Bone marrow (tissue), 2 donors: ENCODE data around the gene STRADA.
A peak's percentile ranks its signal among the peaks of the same experiment; 100 is the strongest.

Source experiments
- DNase-seq, 2 donors: peaks; one replicate each; lab custom pipeline; 2025; lab: John Stamatoyannopoulos, UW

The STRADA gene

DNA sequence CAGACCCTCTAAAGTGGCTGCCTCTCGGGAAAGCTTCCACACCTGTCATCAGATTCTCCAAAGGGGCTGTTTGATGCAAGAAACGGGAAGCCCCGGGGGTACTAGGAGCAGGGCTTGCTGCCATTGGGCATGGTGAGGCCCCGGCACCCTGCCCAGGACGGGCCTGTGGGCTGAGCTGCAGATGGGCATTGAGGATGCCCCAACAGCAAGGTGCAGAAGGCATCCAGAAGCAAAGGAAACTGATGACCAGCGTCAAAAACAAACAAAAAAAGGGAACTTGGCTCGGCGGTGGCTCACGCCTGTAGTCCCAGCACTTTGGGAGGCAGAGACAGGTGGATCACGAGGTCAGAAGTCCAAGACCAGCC is 40.2 kb downstream of the STRADA start:
- no peak for DNase-seq

DNA sequence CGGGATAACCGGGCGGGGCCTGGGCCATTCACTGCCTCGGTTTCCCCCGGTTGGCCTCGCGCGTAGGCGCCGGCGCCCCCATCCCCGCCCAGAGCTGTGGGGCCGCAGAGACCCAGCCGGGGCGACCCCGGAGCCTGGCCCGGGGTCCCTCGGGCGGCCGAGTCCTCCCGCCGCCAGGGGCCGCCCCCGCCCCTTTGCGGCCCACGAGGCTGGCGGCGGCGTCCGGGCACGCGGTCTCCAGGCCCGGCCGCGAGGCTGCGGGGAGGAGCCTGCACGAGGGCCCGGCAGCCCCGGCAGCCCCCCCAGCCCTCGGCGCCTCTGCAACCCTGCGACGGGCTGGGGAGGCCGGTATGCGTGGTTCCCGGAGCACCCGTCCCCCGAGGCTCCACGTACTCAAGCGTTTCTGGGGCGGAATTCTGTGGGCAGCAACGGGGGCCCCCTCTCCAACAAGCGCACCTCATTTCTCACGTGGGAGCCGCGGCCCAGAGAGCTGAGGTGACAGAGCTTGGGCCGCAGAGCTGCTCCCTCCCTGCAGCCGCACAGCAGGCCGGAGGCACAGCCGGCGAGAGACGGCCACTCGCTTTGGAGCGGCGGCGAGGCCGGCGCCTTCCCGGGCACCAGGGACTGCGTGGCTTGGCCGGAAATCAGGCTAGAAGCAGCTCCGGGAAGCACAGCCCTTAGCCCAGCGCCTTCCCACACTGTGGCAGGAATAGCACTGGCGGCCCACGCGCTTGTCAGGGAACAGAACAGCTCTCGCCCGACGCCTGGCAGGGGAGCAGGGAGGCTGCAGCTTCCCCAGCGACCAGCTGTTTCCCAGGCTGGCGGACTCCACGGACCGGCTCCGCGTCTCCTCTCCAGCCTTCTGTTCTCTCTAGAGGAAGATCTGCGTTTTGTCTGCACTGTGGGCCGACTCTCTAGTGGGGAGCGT is 40.8 kb downstream of the STRADA start:
- no peak for DNase-seq

DNA sequence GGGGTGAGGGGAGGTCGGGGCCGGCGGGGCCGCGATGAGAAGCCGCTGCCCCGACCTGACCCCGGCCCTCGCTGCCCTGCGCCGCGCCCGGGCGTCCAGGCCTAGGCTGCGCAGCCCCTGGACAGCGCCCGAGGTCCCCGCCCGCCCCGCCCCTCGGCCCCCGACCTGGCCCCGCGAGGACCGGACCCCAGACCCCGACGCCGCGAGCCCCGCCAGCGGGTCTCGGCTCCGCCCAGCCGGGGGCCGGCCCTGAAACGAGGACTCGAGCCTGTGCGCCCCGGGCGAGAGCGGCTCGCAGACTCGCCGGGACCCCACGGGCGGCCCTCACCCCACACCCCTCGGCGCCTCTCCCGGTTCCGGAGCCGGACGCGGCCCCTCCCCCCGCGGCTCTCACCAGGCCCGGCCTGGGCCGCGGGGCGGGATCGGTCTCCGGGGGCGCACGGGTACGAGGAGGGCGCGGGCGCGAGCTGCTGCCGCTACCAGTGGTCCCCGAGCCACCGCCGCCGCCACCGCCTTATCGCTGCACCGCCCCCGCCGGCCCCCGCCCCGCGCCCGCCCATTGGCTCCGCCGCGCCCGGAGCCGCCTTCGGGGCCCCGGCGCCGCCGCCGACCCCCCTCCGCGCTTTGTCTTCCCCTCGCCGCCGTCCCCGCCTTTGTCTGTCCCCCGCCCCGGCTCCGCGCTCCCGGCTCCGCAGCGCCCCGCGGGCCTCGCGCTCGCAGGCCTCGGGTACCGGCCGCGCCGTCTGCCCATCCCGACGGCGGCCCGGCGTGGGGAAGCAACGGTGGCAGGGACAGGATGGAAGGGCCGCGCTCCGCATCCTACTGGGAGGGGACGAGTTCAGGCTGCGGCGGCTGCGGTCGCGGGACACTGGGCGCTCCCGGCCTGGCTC is 41.7 kb downstream of the STRADA start, which contains the start of gene LIMD2:
LIMD2 (minus strand) TSS at position 488 of the 890 bp plus-strand sequence. CDS start 827 bp downstream, outside the sequence.
- DNase-seq = peak; percentile 12 to 66

DNA sequence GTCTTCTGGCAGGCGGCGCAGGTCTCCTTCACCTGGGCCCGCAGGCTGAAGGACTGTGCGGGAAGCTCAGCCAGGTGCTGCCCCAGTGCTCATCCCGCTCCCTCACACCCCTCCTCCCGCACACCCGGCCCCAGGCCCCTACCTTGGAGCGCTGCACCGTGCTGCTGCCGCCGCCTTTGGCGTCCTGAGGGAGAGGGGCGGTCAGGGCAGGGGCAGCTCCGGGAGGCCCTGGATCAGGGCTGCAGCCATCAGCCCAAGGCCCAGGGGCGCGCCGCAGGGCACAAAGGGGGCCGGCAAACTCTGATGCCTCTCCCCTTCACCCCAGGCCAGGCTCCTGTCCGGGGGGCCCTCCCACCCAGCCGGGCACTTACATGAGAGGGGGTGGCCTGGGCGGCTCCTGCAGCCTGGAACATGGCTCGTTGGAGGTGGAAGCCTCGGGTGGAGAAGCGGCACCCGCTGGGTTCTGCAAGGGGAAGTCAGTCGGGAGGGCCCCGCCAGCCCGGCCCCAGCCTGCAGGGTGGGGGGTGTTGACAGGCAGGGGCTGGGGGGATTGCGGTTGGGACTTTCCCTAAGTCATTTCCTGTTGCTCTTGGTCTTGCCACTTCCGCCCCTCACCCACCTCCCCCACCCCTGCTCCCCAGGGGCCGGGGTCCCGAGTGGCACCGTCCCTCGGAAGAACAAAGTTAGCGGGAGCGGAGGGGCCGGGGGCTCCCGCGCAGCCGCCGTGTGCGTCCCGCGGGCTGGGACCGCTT is 42.5 kb downstream of the STRADA start:
- DNase-seq = peak; percentile 51 to 93

DNA sequence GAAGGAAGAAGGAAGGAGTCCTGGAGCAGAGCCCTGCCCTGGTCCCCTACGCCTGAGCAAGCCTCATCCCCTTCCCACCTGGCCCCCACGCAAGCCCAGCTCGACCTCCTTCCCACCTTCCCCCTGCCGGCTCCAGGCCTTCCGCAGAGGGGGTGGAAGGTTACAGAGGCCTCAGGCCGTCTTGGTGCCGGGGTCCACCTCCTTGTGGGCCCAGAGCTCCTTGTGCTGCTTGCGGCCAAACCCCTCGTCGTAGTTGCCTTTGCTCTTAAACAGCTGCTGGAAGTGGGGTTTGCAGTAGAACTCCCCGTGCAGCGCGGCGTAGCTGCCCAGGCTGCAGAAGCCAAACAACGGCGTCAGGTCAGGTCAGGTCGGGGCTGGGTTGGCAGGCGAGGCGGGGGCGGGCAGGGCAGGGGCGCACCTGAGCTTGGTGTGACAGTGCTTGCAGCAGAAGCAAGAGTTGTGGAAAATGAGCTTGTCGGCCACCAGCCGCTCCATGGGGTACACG is 43.2 kb downstream of the STRADA start:
- DNase-seq = no peak

DNA sequence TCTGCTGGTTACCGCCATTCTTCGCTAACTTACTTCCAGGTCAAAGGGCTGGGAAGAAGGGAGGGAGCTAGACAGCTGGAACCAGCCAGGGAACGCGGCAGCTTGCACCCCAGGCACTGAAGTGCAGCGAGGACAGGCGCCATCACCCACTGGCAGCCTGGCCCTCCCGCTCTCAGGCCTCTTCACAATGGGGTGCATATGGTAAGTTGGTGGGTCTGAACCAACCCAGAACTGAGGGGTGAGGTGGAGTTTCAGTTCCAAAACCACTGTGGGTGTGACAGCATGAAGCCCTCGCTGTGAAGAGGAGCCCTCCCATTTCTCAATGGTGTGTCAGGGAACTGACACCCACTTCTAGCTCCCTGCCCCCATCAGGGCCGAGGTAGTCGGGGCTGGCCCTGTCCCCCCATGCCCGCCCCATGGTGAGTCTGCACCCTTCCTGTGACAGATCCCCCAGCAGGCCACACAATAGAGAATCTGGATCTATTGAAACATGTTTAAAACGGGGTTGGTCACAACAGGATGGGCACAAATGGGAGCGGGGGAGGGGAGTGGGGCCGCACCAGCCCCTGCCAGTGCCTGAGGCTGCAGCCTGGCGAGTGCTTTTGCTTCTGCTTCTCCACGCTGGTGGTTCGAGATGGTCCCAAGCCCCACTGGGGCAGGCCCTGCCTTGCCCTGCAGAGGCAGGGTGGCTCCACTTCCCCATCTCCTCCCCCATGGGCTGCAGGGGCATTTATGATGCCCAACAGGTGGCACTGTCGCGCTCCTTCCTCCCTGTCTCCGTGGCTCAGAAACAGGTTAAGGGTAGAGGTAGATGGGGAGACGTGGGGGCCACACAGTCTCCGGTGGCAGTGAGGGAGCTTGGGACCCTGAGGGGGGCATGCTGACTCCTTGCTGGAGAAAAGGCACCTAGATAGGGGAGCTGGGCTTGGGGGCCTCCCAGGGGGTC is 44.0 kb downstream of the STRADA start:
- DNase-seq = peak; percentile 47 to 89

DNA sequence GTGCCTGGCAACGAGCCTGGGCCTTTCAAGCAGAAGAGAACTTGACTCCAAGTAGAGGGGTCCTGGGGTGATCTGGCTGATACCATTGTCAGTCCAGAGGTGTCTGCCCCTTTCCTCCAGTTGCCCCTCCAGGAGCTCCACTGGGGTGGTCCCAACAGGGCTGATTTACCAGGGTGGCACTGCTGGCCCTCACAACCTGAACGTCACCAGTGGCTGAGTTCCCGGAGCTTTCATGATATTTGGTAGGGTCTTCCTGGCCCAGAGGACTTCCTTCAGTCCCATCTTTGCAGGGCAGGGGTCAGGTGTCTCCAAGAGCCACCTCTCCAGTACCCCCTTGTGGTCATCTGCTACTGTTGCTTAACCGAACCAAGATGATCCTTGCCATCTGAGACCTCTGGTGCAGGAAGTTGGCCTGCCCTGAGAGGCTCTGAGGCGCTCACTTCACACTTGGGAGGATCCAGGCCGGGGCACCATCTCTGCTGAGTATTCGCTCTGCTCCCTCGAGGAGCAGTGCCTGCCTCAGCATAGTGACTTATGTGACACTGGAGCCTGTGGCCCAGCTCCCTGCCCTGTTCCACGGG is 45.1 kb downstream of the STRADA start:
- peak in 1 of 2 donors; percentile 17 for DNase-seq

DNA sequence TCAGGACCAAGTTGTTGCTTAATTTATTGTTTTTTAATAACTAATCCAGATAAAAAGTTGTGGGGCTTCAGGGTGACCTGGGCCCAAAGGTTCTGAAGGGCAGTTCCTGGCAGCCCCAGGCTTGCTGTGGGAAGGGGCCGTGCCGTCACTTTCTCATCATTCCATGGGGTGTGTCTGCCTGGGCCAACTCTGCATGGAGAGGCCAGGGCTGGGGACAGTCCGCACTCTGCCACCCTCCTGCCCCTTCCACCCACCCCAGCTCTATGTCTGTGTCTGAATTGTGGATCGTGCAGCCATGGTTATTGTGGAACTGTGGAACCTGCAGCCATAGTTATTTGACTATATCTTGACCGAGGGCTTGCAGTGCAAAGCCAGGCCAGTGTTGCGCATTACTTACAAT is 45.7 kb downstream of the STRADA start:
- no peak for DNase-seq

DNA sequence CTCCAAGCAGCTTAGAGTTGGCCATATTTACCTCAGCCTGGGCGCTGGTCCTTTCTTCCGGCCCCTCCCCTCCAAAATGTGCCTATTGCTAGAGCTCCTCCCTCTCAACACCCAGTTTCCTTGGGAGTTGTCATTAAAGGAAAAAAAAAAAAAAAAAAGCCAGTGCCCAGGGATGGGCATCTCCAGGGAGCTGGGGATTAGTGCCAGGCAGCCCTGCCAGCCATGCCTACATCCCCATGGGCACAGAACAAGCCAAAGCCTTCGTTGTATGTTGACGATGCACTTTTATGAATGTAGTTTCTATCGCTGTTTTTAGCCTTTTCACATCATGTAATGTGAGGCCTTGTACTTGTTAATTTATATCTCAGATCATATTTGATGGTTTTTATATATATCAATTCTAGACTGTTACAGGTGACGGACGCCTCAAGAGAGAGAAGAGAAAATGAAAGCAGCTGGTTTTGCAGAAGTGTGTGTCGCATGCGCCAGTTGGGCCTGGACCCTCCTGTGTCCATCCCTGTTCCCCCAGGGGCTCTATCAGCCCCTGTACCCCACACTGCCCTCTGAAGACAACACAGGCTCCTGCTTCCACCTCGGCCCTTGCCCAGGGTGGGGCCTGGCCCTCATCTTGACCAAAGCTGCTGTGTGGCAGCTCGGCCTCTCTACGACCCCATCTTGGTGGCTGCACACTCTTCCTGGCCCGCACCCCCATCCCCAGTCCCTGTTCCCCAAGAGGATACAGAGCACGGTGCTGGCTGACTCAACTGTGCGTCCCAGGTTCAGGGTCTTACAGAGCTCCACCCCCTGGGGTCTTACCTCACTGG is 46.4 kb downstream of the STRADA start:
- DNase-seq = no peak

DNA sequence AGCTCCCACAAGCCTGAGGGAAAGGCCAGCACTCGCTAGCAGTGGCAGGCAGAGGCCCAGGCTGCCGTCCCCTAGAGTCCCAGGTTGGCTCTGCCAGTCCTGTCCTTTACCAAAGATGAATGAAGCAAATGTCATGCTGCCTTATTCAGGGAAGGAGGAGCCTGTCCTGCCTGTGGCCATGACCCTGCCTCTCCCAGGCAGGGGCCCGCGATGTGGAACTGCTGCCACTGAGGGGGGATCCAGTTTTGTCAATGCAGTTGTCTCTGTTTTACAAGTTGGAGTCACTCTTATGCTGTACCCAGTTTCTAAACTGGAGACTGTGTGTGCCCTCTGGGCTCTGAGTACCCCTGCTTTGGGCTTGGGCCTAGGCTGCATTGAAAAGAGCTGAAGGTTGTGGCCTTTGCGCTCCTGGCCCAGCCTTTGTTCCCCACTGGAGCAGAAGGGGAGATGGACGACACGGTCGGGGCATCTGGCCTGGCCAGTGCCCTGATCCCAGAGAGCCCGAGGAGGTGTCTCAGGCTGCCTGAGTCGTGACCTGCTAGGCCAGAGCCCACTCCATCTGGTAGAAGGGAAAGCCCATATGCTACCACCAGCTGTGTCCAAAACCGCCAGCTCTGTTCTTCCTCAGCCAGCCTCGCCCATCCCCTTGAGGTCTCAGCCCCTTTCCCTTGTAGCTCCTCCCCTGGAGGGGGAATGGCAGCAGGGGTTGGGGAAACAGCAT is 47.2 kb downstream of the STRADA start:
- no peak for DNase-seq

DNA sequence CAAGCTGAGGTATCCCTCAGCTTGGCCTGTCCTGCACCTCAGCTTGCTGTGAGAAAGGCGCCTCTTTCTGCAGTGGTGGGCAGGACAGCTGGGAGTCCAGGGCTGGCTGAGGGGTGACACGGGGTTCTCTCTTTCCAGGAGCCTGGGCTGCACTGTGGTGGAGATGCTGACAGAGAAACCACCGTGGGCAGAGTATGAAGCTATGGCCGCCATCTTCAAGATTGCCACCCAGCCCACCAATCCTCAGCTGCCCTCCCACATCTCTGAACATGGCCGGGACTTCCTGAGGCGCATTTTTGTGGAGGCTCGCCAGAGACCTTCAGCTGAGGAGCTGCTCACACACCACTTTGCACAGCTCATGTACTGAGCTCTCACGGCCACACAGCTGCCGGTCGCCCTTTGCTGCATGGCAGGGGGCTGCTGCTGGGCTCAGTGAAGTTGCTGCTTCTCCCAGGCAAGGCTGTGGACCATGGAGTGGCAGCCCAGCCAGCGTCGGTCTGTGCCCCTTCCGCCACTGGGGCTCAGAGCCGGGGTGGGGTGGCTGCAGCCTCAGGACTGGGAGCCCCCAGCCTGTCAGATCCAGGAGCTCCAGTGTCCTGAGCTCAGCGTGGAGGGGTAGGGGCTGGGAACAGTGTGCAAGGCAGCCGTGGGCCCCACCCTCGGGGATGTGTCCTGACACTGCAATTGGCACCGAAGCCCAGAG is 48.0 kb downstream of the STRADA start:
- no peak for DNase-seq

DNA sequence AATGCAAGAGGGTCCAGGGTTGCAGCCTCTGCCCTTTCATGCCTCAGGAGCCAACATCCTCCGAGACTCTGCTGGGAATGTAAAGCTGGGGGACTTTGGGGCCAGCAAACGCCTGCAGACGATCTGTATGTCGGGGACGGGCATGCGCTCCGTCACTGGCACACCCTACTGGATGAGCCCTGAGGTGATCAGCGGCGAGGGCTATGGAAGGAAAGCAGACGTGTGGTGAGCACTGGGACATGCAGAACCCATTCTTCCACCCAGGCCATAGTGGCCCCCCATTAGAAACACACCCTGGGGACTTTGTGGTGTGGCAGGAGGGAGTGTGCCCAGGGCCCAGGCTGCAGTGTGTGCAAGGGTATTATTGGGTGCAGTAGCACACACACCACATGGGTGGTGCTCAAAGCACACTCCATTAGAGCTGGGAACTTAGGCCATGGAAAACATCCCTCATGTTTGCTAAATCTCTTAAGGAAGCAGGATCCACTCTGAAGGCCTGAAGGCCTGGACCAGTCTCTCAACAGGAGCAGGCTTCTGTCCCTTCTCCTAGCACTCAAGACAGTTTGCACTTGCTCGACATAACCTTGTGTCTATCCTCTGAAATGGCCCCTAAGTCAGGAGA is 49.3 kb downstream of the STRADA start:
- DNase-seq = no peak

DNA sequence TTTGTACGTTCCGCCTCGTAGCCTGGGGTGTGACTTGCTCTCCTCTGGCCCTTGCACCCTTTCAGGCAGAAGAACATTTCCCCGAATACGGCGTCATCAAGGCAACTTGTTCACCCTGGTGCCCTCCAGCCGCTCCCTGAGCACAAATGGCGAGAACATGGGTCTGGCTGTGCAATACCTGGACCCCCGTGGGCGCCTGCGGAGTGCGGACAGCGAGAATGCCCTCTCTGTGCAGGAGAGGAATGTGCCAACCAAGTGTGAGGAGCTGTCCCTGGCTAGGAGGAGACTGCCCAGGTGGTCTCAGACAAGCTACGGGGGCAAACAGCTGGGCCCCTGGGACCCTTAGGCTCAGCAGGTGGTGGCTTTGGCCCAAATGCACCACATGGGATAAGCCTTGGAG is 52.1 kb downstream of the STRADA start:
- DNase-seq = no peak

DNA sequence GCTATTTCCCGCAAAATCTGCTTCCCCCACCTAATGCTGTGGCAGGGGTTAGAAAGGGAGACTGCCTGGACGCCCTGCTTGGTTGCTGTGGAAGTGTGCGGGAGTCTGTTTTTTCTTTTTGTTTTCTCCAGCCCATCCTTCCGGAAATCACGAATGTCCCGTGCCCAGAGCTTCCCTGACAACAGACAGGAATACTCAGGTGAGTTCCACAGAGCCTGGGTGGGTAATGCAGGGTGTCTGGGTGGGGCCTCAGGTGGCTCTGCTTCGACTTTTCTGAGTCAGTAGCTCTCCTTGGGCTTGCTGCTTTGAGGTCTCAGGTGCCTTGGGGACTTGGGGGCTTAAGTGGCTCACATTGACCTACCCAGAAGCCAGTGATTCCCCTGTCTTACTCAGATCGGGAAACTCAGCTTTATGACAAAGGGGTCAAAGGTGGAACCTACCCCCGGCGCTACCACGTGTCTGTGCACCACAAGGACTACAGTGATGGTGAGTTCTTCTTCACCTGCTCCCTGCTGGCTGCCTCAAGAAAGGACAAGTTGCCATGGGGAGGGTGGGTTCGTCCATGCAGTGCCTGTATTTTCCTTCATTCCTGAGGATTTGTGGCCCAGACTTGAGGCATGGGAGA is 53.1 kb downstream of the STRADA start:
- no peak for DNase-seq

DNA sequence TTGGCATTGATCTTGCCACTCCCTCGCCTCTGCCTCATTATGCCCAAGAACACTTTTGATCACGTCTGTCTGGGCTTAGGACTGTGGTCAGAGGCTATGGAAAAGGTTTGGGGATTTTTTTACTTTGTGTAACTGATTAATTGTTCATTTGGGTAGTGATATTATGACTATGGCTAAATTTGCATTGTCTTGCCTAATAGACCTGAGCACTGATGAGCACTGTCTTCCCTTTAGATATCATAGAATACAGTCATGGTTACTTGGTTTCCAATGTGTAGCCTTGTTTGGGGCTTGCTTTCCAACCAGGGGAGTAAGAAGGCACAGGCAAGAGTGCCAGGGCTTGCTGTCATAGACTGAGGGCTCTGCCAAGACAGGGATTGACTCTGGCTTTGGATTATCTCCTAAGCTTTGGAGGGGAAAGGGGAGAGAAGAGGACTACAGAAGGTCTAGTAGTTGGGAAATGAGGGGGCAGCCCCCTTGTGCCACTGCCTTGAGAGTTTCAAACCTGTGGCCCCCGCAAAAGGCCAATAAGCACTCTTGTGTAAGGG is 55.4 kb downstream of the STRADA start:
- no peak for DNase-seq

DNA sequence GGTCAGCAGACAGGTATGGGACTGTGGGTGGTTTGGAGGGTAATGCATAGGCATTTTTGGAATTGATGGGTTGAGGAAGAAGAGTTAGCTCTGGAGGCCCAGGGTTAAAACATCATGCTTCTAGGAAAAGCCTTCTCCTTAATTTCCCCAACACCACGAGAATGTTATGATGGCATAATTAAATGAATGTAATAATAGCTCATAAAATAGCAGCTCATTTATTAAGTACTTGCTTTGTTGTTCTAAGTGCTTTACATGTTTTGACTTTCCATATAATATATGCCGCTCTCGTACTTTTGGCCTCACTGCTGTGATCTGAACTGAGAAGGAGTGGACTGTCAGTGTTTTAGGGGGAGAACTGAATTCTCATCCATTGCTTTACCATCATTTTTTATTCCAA is 56.0 kb downstream of the STRADA start:
- DNase-seq = no peak

DNA sequence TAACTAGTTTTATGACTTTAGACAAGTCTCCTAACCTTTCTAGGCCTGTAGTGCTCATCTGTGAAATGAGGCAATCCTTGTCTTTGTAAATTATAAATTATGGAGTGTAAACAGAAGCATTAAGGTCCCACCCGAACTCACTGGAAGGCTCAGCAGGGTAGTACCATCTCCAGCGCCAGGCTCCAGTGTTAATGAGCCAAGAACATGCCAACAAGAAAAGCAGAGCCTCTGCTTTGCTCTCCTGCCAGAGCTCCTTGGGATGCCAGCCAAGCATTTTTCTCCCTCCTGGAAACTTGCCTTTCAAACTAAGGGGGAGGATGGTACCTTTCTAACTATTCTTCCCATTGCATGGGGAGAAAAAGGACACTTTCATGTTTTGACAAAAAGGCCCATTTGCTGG is 56.6 kb downstream of the STRADA start:
- DNase-seq = no peak
